ENCODE measurements around the gene STARD3. TPM values are rescaled to one million over a fixed set of nuclear protein-coding genes. Genes with fewer than 3 reads are reported as not detected.

STARD3 gene
- total and polyA plus RNA-seq, 2 of the 13 experiments (the other 11 are each of a cell fraction or from before 2014, with no cell fraction given): 34.6 to 100 TPM

- TF ChIP-seq RARG (CRISPR knock-in tag; IDR thresholded peaks at IDR 0.05; ENCODE audit: low read depth) (no peak), TIGD3 (CRISPR knock-in tag; IDR thresholded peaks at IDR 0.05; ENCODE audit: borderline replicate concordance) (no peak), GFI1 (CRISPR knock-in tag; IDR thresholded peaks at IDR 0.05; ENCODE audit: borderline replicate concordance) (no peak), ZNF713 (CRISPR knock-in tag; IDR thresholded peaks at IDR 0.05) (no peak), ZNF564 (CRISPR knock-in tag; IDR thresholded peaks at IDR 0.05) (no peak), ZNF451 (CRISPR knock-in tag; IDR thresholded peaks at IDR 0.05) (no peak), KDM6A (CRISPR knock-in tag; IDR thresholded peaks at IDR 0.05; ENCODE audit: low read depth) (peak; percentile 48), KLF12 (CRISPR knock-in tag; IDR thresholded peaks at IDR 0.05; ENCODE audit: borderline replicate concordance) (no peak), ZEB1 (IDR thresholded peaks at IDR 0.05; ENCODE audit: insufficient replicate concordance, low read depth) (peak; percentile 59), FOXM1 (CRISPR knock-in tag; IDR thresholded peaks at IDR 0.05) (no peak), PCBP2 (optimal IDR thresholded peaks at IDR 0.05; ENCODE audit: low read depth, low read length, poor library complexity, severe bottlenecking) (no peak), SNAI1 (CRISPR knock-in tag; IDR thresholded peaks at IDR 0.05; ENCODE audit: borderline replicate concordance) (no peak), ZNF138 (CRISPR knock-in tag; IDR thresholded peaks at IDR 0.05; ENCODE audit: low read depth) (no peak), EEA1 (CRISPR knock-in tag; IDR thresholded peaks at IDR 0.05; ENCODE audit: borderline replicate concordance) (no peak), CEBPZ (IDR thresholded peaks at IDR 0.05; ENCODE audit: low read length) (no peak), NR1H2 (CRISPR knock-in tag; IDR thresholded peaks at IDR 0.05; ENCODE audit: borderline replicate concordance, low read depth) (no peak), ZHX2 (IDR thresholded peaks at IDR 0.05; ENCODE audit: low read depth) (no peak), ZHX2 (CRISPR knock-in tag; IDR thresholded peaks at IDR 0.05; ENCODE audit: borderline replicate concordance) (no peak)
These were observed 37.9 kb downstream of the STARD3 start (continued) for GRCh38 chr17:39674702-39675389.

Measured in HepG2 (cell line).